AG04450 (cell line): ENCODE measurements around the gene POM121L12. TPM values are rescaled to one million over a fixed set of nuclear protein-coding genes. Genes with fewer than 3 reads are reported as not detected.

ENCODE experiments used
- CTCF ChIA-PET: fragments of 300-600, 350-600 bp; formaldehyde crosslinking; extraction: SDS; loops from one replicate; lab custom pipeline; 2022; ENCODE audit warnings: antibody characterized with exemption, inconsistent platforms; lab: Charles Lee
- POLR2A ChIA-PET: fragments of 350-600 bp; formaldehyde crosslinking; extraction: SDS; loops from one replicate; lab custom pipeline; 2021; ENCODE audit warnings: antibody characterized with exemption, inconsistent platforms; lab: Yijun Ruan, JAX
- DNase-seq: peaks from one replicate; pipeline ENCODE4 v3.0.0-alpha.2; 2011; ENCODE audit warnings: low read depth, low spot score
- H3K27ac ChIP-seq: one replicate; pipeline ENCODE4 v1.5.1; 2012; ENCODE audit warnings: low read depth, low read length, control low read depth
- H3K27me3 ChIP-seq: one replicate; pipeline ENCODE4 v1.6.0; 2012; ENCODE audit warnings: low read length; ENCODE audit not compliant: control insufficient read depth, insufficient read depth
- H3K4me3 ChIP-seq: 2 replicates; pipeline ENCODE4 v1.5.1; 2011; ENCODE audit warnings: mild to moderate bottlenecking, low read depth, low read length, control low read depth
- H3K9me3 ChIP-seq: 2 replicates; pipeline ENCODE4 v1.5.1; 2012; ENCODE audit warnings: low read length; ENCODE audit not compliant: control insufficient read depth, insufficient read depth
- polyA minus RNA-seq: library from RNA; depleted of rRNA, polyadenylated mRNA; stranded (reverse); fragments of >200 nt; gene quantifications from 2 replicates; pipeline ENCODE4 v1.2.3, GENCODE V29; 2011; rRNA and poly(A)+ RNA removed
- polyA plus RNA-seq: library from polyadenylated mRNA; depleted of rRNA; stranded (reverse); fragments of >200 nt; gene quantifications from 2 replicates; pipeline ENCODE4 v1.2.3, GENCODE V29; 2011; rRNA removed
- TF ChIP-seq, protein P1 (sequence below): IDR thresholded peaks from 2 replicates; pipeline ENCODE4 v1.5.1; 2011; ENCODE audit warnings: low read depth, low read length, control low read depth, inconsistent platforms

The POM121L12 gene
- not detected in 2 replicates for polyA plus RNA-seq
- not detected in 2 replicates for polyA minus RNA-seq

GRCh38 chr7:53035499-53036412 is at the start of gene POM121L12:
Gene POM121L12 (plus strand): TSS chr7:53035633. CDS start chr7:53035672, 39 bp downstream.
- TF ChIP-seq, protein P1, sequence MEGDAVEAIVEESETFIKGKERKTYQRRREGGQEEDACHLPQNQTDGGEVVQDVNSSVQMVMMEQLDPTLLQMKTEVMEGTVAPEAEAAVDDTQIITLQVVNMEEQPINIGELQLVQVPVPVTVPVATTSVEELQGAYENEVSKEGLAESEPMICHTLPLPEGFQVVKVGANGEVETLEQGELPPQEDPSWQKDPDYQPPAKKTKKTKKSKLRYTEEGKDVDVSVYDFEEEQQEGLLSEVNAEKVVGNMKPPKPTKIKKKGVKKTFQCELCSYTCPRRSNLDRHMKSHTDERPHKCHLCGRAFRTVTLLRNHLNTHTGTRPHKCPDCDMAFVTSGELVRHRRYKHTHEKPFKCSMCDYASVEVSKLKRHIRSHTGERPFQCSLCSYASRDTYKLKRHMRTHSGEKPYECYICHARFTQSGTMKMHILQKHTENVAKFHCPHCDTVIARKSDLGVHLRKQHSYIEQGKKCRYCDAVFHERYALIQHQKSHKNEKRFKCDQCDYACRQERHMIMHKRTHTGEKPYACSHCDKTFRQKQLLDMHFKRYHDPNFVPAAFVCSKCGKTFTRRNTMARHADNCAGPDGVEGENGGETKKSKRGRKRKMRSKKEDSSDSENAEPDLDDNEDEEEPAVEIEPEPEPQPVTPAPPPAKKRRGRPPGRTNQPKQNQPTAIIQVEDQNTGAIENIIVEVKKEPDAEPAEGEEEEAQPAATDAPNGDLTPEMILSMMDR: no peak
- H3K4me3 ChIP-seq: no peak within 1 kb of the TSS
- ChIA-PET POLR2A (no interaction called here), CTCF (no interaction called here)
- peaks cover 31% of the 10 kb centered on the region for H3K9me3 ChIP-seq
- DNase-seq: no peak
- H3K27ac ChIP-seq: no peak within 1 kb of the TSS
- H3K27me3 ChIP-seq: no peaks in the 10 kb centered on the region

- POLR2A ChIA-PET: no interaction called here
- CTCF ChIA-PET: no interaction called here
- no peak for DNase-seq
- Histone ChIP-seq H3K27ac (no peak overlapping the region), H3K4me3 (no peak overlapping the region), H3K27me3 (no peaks in the 10 kb centered on the region), H3K9me3 (peaks cover 11% of the 10 kb centered on the region)
- TF ChIP-seq, protein P1: no peak
Observed at GRCh38 chr7:52992001-52992400, 43.4 kb upstream of the POM121L12 start.

GRCh38 chr7:52992479-52993162 is 42.8 kb upstream of the POM121L12 start:
- POLR2A ChIA-PET: no interaction called here

DNA sequence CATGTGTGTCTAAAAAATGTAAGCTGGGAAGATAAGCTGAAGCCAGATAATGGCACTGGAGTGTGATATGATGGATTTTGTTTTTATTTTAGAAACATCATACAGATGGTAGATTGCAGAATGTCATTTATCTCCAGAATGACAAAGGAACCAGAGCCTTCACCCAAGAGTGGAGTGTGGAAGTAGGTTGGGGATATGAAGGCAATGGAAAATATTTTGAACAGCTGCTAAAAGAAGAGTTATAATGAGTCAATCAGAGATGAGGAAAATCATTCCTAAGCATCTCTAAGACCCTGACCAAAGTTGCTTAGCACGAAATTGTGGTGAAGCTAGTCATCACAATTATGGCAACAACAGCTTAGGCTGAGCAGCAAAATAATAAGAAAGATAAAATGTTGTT is 39.8 kb upstream of the POM121L12 start:
- Histone ChIP-seq H3K27ac (no peak overlapping the region), H3K9me3 (peaks cover 7% of the 10 kb centered on the region), H3K4me3 (no peak overlapping the region), H3K27me3 (no peaks in the 10 kb centered on the region)
- POLR2A ChIA-PET: no interaction called here
- CTCF ChIA-PET: no interaction called here
- DNase-seq: no peak
- TF ChIP-seq, protein P1: no peak

More at GRCh38 chr7:52992479-52993162, 42.8 kb upstream of the POM121L12 start:
- peaks cover 11% of the 10 kb centered on the region for H3K9me3 ChIP-seq
- CTCF ChIA-PET: no interaction called here
- H3K27me3 ChIP-seq: no peaks in the 10 kb centered on the region
- no peak overlapping the region for H3K27ac ChIP-seq
- TF ChIP-seq, protein P1: no peak
- DNase-seq: no peak
- H3K4me3 ChIP-seq: no peak overlapping the region
